ENCODE data around the gene LCN1.

The LCN1 gene

DNA sequence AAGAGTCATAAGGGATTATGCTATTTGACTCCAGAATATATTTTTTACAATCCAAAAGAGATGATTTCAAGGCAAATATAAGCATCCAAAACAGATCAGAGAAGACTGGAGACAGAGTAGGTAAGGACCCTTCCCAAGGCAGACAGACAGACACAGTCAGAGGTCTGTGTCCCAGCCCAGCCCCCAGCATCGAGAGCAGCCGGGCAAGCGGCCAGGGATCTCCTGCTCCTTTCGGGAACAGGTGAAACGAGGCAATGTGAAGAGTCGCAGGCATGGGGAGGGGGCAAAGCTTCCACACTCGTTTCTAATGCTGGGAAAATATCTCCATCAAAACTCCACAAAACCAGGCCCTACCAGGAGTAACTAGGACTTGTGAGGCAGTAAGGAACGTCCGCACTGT, 46.1 kb downstream of the LCN1 start:
- Histone ChIP-seq H4K20me1 (ENCODE audit: insufficient read depth, low read length, poor library complexity, severe bottlenecking) (no peaks in the 10 kb centered on the region), H3K4me1 (ENCODE audit: insufficient read depth, low read length, poor library complexity, severe bottlenecking) (no peaks in the 10 kb centered on the region), H3K9me2 (replicated peaks; ENCODE audit: low read depth, low read length) (no peaks in the 10 kb centered on the region), H3K9me3 (ENCODE audit: insufficient read depth, low read depth, low read length) (peaks cover 2% of the 10 kb centered on the region; the same call in 1 of the 2 replicates), H3F3A (ENCODE audit: low read depth) (no peaks in the 10 kb centered on the region), H2AFZ (ENCODE audit: low read length) (no peak overlapping the region), H3K4me3 (ENCODE audit: low read length, poor library complexity, severe bottlenecking) (no peak overlapping the region), H3K79me2 (ENCODE audit: insufficient read depth, low read length) (no peaks in the 10 kb centered on the region), H3K27me3 (ENCODE audit: insufficient read depth, low read length, poor library complexity, severe bottlenecking) (no peaks in the 10 kb centered on the region), H3K9ac (ENCODE audit: low read depth, low read length, poor library complexity, severe bottlenecking) (no peak overlapping the region), H3K36me3 (ENCODE audit: insufficient read depth, low read length) (no peaks in the 10 kb centered on the region), H3K4me2 (ENCODE audit: low read depth, low read length, poor library complexity, severe bottlenecking) (no peak overlapping the region)
- no peak for TF ChIP-seq EZH2phosphoT487 (IDR thresholded peaks at IDR 0.05; ENCODE audit: borderline replicate concordance)
- TF ChIP-seq, protein P1, sequence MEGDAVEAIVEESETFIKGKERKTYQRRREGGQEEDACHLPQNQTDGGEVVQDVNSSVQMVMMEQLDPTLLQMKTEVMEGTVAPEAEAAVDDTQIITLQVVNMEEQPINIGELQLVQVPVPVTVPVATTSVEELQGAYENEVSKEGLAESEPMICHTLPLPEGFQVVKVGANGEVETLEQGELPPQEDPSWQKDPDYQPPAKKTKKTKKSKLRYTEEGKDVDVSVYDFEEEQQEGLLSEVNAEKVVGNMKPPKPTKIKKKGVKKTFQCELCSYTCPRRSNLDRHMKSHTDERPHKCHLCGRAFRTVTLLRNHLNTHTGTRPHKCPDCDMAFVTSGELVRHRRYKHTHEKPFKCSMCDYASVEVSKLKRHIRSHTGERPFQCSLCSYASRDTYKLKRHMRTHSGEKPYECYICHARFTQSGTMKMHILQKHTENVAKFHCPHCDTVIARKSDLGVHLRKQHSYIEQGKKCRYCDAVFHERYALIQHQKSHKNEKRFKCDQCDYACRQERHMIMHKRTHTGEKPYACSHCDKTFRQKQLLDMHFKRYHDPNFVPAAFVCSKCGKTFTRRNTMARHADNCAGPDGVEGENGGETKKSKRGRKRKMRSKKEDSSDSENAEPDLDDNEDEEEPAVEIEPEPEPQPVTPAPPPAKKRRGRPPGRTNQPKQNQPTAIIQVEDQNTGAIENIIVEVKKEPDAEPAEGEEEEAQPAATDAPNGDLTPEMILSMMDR (conservative IDR thresholded peaks at IDR 0.05; ENCODE audit: low read length) = no peak

DNA sequence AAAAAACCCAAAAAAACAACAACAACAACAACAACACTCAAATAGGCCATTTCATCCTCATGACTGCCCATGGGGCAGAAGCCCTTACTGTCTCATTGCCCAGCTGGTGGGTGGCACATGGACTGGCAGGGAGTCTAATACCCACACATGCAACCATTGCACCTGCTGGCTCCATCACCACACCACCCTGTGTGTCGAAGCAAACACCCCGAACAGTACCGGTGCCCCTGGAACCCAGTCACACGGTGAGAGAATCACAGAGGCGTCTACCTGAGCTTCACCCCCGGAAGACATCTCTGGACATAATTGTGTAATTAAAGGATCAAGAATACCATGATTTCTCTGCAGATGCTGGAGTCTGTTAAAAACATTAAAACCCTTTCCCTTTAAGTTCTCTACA, 46.8 kb downstream of the LCN1 start:
- no peaks in the 10 kb centered on the region for H3K4me1 ChIP-seq (ENCODE audit: insufficient read depth, low read length, poor library complexity, severe bottlenecking)
- no peaks in the 10 kb centered on the region for H3K79me2 ChIP-seq (ENCODE audit: insufficient read depth, low read length)

DNA sequence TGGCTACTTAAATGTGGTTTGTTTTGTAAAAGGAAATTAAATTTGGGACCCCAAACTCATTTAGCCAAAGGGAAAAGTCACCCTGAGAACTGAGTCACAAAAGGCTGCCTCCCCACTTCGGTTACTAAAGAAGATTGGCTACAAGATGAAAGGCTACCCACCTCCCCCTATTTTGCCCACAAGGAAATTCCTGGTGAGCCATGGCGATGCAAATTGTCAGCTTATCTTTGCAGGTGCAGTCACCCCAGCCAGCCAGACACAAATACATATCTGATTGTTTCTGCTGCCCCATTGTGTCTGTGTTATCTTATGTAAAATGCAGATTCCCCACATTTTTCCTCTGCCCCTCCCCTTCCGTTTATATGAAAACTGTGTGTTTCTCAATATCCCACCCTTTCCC, 49.2 kb downstream of the LCN1 start:
- H2AFZ ChIP-seq (ENCODE audit: low read length) = no peak overlapping the region
- TF ChIP-seq, protein P1 (conservative IDR thresholded peaks at IDR 0.05; ENCODE audit: low read length) = no peak
- no peak for TF ChIP-seq EZH2phosphoT487 (IDR thresholded peaks at IDR 0.05; ENCODE audit: borderline replicate concordance)
- H3K4me3 ChIP-seq (ENCODE audit: low read length, poor library complexity, severe bottlenecking) = no peak overlapping the region
- peaks cover 2% of the 10 kb centered on the region; the same call in 1 of the 2 replicates for H3K9me3 ChIP-seq (ENCODE audit: insufficient read depth, low read depth, low read length)
- no peaks in the 10 kb centered on the region for H3K36me3 ChIP-seq (ENCODE audit: insufficient read depth, low read length)
- no peaks in the 10 kb centered on the region for H3K4me1 ChIP-seq (ENCODE audit: insufficient read depth, low read length, poor library complexity, severe bottlenecking)
- no peaks in the 10 kb centered on the region for H3K27me3 ChIP-seq (ENCODE audit: insufficient read depth, low read length, poor library complexity, severe bottlenecking)
- no peak overlapping the region for H3K9ac ChIP-seq (ENCODE audit: low read depth, low read length, poor library complexity, severe bottlenecking)
- H3F3A ChIP-seq (ENCODE audit: low read depth) = no peaks in the 10 kb centered on the region
- H3K79me2 ChIP-seq (ENCODE audit: insufficient read depth, low read length) = no peaks in the 10 kb centered on the region
- no peaks in the 10 kb centered on the region for H3K9me2 ChIP-seq (replicated peaks; ENCODE audit: low read depth, low read length)
- H3K4me2 ChIP-seq (ENCODE audit: low read depth, low read length, poor library complexity, severe bottlenecking) = no peak overlapping the region
- H4K20me1 ChIP-seq (ENCODE audit: insufficient read depth, low read length, poor library complexity, severe bottlenecking) = no peaks in the 10 kb centered on the region

More for the DNA sequence above, 46.8 kb downstream of the LCN1 start:
- no peaks in the 10 kb centered on the region for H3K27me3 ChIP-seq (ENCODE audit: insufficient read depth, low read length, poor library complexity, severe bottlenecking)
- H3K9me3 ChIP-seq (ENCODE audit: insufficient read depth, low read depth, low read length) = peaks cover 2% of the 10 kb centered on the region; the same call in 1 of the 2 replicates
- no peak overlapping the region for H3K4me2 ChIP-seq (ENCODE audit: low read depth, low read length, poor library complexity, severe bottlenecking)
- TF ChIP-seq EZH2phosphoT487 (IDR thresholded peaks at IDR 0.05; ENCODE audit: borderline replicate concordance) = no peak
- TF ChIP-seq, protein P1 (conservative IDR thresholded peaks at IDR 0.05; ENCODE audit: low read length) = no peak
- no peaks in the 10 kb centered on the region for H4K20me1 ChIP-seq (ENCODE audit: insufficient read depth, low read length, poor library complexity, severe bottlenecking)
- no peaks in the 10 kb centered on the region for H3F3A ChIP-seq (ENCODE audit: low read depth)
- no peak overlapping the region for H3K4me3 ChIP-seq (ENCODE audit: low read length, poor library complexity, severe bottlenecking)
- no peaks in the 10 kb centered on the region for H3K36me3 ChIP-seq (ENCODE audit: insufficient read depth, low read length)
- no peak overlapping the region for H3K9ac ChIP-seq (ENCODE audit: low read depth, low read length, poor library complexity, severe bottlenecking)
- H3K9me2 ChIP-seq (replicated peaks; ENCODE audit: low read depth, low read length) = no peaks in the 10 kb centered on the region
- H2AFZ ChIP-seq (ENCODE audit: low read length) = no peak overlapping the region
